Aorta (tissue), 5 donors: ENCODE results near the gene MUC2. TPM values are rescaled to one million over a fixed set of nuclear protein-coding genes. Genes with fewer than 3 reads are reported as not detected.
A peak's percentile ranks its signal among the peaks of the same experiment; 100 is the strongest.

Experiments used
- ATAC-seq: fragments of 200-7000 bp; cut with Tn5 transposase; one replicate; pipeline ENCODE4 v1.9.1; 2022; ENCODE audit warnings: moderate library complexity; ENCODE audit not compliant: low FRiP score
- DNase-seq, 2 donors: peaks; one replicate each; pipeline ENCODE4 v3.0.0-alpha.2; 2020
- H3K27ac ChIP-seq, 2 donors: one replicate each; pipeline ENCODE4 v1.5.1; 2013; ENCODE audit warnings: low read length in 2 of 2, mild to moderate bottlenecking in 2 of 2, moderate library complexity in 2 of 2, control low read depth in 1 of 2, inconsistent platforms in 1 of 2, low read depth in 1 of 2
- H3K27me3 ChIP-seq, 2 donors: one replicate each; pipeline ENCODE4 v1.6.1; 2013; ENCODE audit warnings: control low read depth in 1 of 2, low read length in 1 of 2, mild to moderate bottlenecking in 1 of 2, moderate library complexity in 1 of 2; ENCODE audit not compliant: insufficient read depth in 2 of 2, control insufficient read depth in 1 of 2
- H3K36me3 ChIP-seq, 2 donors: one replicate each; pipeline ENCODE4 v1.6.1; 2013; ENCODE audit warnings: control low read depth in 1 of 2, low read length in 1 of 2, mild to moderate bottlenecking in 1 of 2; ENCODE audit not compliant: insufficient read depth in 2 of 2, control insufficient read depth in 1 of 2
- H3K4me1 ChIP-seq, 2 donors: one replicate each; pipeline ENCODE4 v1.6.1; 2013; ENCODE audit warnings: low read length in 2 of 2, control low read depth in 1 of 2, mild to moderate bottlenecking in 1 of 2, moderate library complexity in 1 of 2; ENCODE audit not compliant: insufficient read depth in 2 of 2, control insufficient read depth in 1 of 2
- H3K4me3 ChIP-seq, 2 donors: one replicate each; pipeline ENCODE4 v1.5.1; 2013; ENCODE audit warnings: low read length in 2 of 2, control low read depth in 1 of 2, mild to moderate bottlenecking in 1 of 2
- H3K9me3 ChIP-seq: one replicate; pipeline ENCODE4 v1.6.1; 2013; ENCODE audit warnings: mild to moderate bottlenecking, low read length; ENCODE audit not compliant: control insufficient read depth
- WGBS, 2 donors: extraction: QIAGEN DNeasy Blood & Tissue Kit; methylation state at CpG; one replicate each; pipeline ENCODE4 v1.1.7; 2013; 5-methylcytosine and 5-hydroxymethylcytosine counted together
- intact Hi-C, 2 donors: fragments of 100-400 bp; cut with DNase I; formaldehyde crosslinking; loops; one replicate each; pipeline versions ENCODE4 v1.14.2 to v1.15.0; 2022
- polyA plus RNA-seq, 2 donors: library from polyadenylated mRNA; stranded (reverse); fragments of 200-250 nt; gene quantifications; one replicate each; pipeline ENCODE4 v1.2.3, GENCODE V29; 2013
- total RNA-seq, 2 donors: library from RNA; stranded (reverse); fragmentation: NEBNext Ultra II Directional; extraction: Animal tissue kit (Norgen Biotek cat#: 25700); gene quantifications; one replicate each; pipeline ENCODE4 v1.2.1, GENCODE V29; 2021
- donor health status: healthy with polysubstance abuse.
- donor health status: Bipolar disorder and iron deficiency.
- donor health status: DM: no; HTN: no; CAD: no.
- donor health status: DM: no; HTN: no; CAD: no.
- donor health status: DM: yes; HTN: yes; CAD: no.

The MUC2 gene
- total and polyA plus RNA-seq, 4 donors: 0.06 to 11.8 (median 0.09) TPM

GRCh38 chr11:1049071-1049405 is 25.6 kb upstream of the MUC2 start:
- intact Hi-C loops: loop anchor here in 1 of 2 donors (5.0 kb wide), 1 partner anchor 202 kb away; no protein-coding TSS in a partner anchor

DNA sequence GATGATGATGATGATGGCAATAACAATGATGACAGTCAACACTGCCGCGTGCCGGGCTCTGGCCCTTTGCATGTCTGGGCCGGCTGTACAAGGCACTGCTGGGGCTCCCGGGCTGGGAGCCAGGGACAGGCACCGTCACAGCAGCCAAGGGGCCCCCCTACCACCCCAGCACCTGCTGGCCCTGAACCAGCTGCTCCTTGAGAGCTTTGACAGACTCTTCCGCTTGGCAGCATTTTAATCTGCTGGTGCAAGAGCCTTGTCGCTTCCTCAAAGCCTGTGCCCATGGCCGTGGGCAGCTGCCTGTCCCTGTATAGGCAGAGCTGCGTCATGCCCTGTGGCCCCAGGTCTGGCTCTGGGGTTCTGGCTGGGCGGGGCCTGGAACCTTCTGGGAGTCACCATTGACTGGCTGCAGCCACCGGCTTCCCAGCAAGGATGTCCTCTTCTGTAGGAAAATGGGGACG is 25.2 kb upstream of the MUC2 start:
- intact Hi-C loops: loop anchor here in 1 of 2 donors (5.0 kb wide), 1 partner anchor 202 kb away; no protein-coding TSS in a partner anchor
- no peak overlapping the region for H3K27ac ChIP-seq
- no peaks in the 10 kb centered on the region for H3K4me1 ChIP-seq
- H3K27me3 ChIP-seq: no peaks in the 10 kb centered on the region
- no peaks in the 10 kb centered on the region for H3K36me3 ChIP-seq
- no peak overlapping the region for H3K4me3 ChIP-seq
- DNase-seq (peak; percentile 45 to 73), ATAC-seq (no peak)
- H3K9me3 ChIP-seq: no peaks in the 10 kb centered on the region
- WGBS, 2 donors: 69 to 74% methylated on average over 13 of the region's 13 CpGs

More at GRCh38 chr11:1049071-1049405, 25.6 kb upstream of the MUC2 start:
- Histone ChIP-seq H3K27ac (no peak overlapping the region), H3K4me1 (no peaks in the 10 kb centered on the region), H3K9me3 (no peaks in the 10 kb centered on the region), H3K4me3 (no peak overlapping the region), H3K27me3 (no peaks in the 10 kb centered on the region), H3K36me3 (no peaks in the 10 kb centered on the region)
- WGBS, 2 donors: 84 to 89% methylated on average over 6 of the region's 6 CpGs
- DNase-seq (peak in 1 of 2 donors; percentile 25), ATAC-seq (no peak)

- Histone ChIP-seq H3K27ac (no peak overlapping the region), H3K4me1 (no peaks in the 10 kb centered on the region), H3K36me3 (no peaks in the 10 kb centered on the region), H3K27me3 (no peaks in the 10 kb centered on the region), H3K4me3 (no peak overlapping the region), H3K9me3 (no peaks in the 10 kb centered on the region)
- DNase-seq (peak in 1 of 2 donors; percentile 46), ATAC-seq (peak; percentile 4)
- intact Hi-C loops: loop anchor here (2.0 to 10.0 kb wide), 3 partner anchors 125 to 203 kb away; partner anchors contain the start of gene AP2A2 (in 1 of the 2)
- 85% methylated on average over 16 to 18 of the region's 18 CpGs for WGBS, 2 donors
These were observed 24.6 kb upstream of the MUC2 start for GRCh38 chr11:1049911-1050580.

DNA sequence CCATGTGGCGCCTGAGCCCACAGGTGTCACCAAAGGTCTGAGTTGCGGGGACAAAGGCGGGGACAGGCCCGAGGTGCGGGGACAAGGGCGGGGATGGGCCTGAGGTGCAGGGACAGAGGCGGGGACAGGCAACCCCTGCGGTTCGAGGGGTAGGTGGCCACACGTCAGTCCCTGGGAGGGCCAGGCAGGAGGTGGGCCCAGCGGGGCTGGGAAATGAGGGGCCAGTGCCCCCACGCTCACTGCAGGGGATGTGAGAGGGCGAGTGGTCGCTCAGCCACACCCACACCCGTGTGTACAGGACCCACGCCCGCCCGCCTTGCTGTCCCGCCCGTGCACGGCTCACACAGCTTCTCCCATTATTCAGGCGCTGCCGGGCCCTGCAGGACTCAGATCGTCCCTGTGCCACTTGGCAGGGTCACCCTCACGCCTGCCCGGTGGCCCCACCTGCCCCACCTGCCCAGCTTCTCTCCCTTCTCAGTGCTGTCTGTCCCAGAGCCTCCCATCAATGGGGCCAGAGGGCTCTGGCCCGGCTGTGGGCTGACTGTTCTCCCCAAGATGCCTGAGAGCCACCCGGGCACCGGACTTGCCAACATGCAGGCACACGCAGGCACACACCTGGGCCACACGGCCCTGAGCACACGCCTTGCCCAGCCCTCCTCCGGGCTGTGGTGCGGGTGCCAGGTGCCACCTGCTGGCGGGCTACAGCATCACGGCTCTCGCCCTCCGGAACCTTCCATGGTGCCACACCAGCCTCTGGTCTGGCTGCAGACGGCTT is 23.9 kb upstream of the MUC2 start:
- Histone ChIP-seq H3K36me3 (no peaks in the 10 kb centered on the region), H3K9me3 (no peaks in the 10 kb centered on the region), H3K27me3 (no peaks in the 10 kb centered on the region), H3K4me3 (no peak overlapping the region), H3K4me1 (no peaks in the 10 kb centered on the region), H3K27ac (no peak overlapping the region)
- intact Hi-C loops: loop anchor here in 1 of 2 donors (2.0 to 10.0 kb wide), 2 partner anchors 126 to 202 kb away; partner anchors contain the start of gene AP2A2
- DNase-seq (peak; percentile 74 to 86), ATAC-seq (peak; percentile 63)
- WGBS, 2 donors: 44 to 45% methylated on average over 32 to 39 of the region's 39 CpGs

DNA sequence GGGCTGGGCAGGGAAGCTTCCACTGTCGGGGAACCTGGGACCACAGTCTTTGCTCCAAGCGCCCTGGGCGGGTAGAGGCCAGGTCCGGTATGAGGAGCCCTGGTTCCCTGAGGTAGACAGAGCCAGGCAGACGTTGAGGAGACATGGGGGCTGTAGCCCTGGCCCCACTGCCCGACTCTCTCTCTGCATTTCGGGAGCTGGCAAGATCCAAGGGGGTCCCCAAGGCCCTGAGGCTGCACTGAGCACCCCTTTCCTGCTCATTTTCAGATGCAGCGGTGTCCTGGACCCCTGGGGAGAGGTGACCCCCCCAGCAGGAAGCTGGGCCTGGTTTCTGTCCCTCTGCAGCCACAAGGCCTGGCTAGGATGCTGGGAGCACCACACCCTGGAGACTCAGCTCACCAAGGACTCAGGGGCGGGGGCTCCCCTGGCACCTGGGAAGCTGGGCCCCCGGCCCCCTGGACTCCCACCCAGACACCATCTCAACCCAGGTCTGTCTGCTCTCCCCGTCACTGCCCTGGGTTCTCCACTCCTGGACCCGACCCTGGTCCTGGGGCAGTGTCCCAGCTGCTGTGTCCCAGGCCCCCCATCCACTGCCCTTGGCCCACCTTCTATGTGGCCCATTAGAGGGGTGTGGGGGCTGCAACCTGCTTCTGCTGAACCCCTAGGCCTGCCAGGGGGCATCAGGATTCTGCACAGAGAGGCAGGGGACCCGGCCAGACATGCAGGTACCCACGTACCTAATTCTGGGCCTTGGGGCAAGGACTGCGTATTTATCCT is 23.1 kb upstream of the MUC2 start:
- intact Hi-C loops: loop anchor here in 1 of 2 donors (2.0 to 10.0 kb wide), 2 partner anchors 127 to 203 kb away; partner anchors contain the start of gene AP2A2
- peak; percentile 46 to 51 for DNase-seq

GRCh38 chr11:1052133-1053011 is 22.3 kb upstream of the MUC2 start:
- no peak overlapping the region for H3K27ac ChIP-seq
- intact Hi-C loops: loop anchor here in 1 of 2 donors (10.0 kb wide), 1 partner anchor 128 kb away; the partner anchor contains the start of gene AP2A2
- H3K4me3 ChIP-seq: no peak overlapping the region
- H3K27me3 ChIP-seq: no peaks in the 10 kb centered on the region
- WGBS, 2 donors: 80 to 85% methylated on average over 24 to 25 of the region's 25 CpGs
- no peaks in the 10 kb centered on the region for H3K9me3 ChIP-seq
- DNase-seq (peak; percentile 38 to 70), ATAC-seq (no peak)
- no peaks in the 10 kb centered on the region for H3K36me3 ChIP-seq
- H3K4me1 ChIP-seq: no peaks in the 10 kb centered on the region

More for the DNA sequence above, 23.1 kb upstream of the MUC2 start:
- no peaks in the 10 kb centered on the region for H3K9me3 ChIP-seq
- no peaks in the 10 kb centered on the region for H3K4me1 ChIP-seq
- ATAC-seq: no peak
- 66 to 67% methylated on average over 14 to 15 of the region's 15 CpGs for WGBS, 2 donors
- no peaks in the 10 kb centered on the region for H3K27me3 ChIP-seq
- H3K36me3 ChIP-seq: no peaks in the 10 kb centered on the region
- no peak overlapping the region for H3K4me3 ChIP-seq
- no peak overlapping the region for H3K27ac ChIP-seq

DNA sequence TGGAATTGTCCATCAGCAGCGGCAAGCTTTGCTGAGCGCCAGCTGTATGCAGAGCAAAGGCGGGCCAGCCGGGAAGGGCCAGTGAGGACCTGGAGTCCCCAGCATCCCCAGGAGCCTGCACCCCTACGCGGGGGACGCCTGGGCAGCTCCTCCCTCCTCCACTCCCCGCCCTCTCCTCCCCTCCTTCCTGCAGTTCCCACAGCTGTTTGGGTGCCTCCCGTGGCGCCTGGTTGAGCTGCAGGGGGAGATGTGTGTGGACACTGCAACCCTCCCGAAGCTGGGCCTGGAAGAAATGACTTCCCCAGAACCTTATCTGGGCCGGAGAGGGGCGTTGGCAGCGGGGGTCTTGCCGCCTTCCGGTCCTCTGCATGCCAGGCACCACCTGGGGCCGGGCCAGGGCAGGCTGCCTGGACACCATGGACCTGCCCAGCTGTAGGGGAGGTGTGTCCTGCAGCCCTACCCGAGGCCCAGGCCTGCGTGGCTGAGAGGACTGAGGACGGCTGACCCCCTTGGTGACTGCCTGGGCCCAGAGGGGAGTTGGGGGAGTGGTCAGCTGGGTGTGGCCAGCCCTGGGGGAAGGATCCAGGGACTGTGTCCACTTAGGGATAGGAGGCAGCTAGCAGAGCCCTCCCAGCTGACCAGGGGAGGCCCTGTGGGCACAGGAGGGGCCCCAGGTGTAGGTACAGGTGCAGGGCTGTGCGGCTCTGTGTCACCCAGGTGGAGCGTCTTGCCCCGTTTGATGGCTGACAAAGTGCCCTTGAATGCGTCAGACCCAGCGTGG is 21.4 kb upstream of the MUC2 start:
- Histone ChIP-seq H3K27ac (no peak overlapping the region), H3K4me1 (no peaks in the 10 kb centered on the region), H3K4me3 (no peak overlapping the region), H3K27me3 (no peaks in the 10 kb centered on the region), H3K9me3 (no peaks in the 10 kb centered on the region), H3K36me3 (no peaks in the 10 kb centered on the region)
- intact Hi-C loops: loop anchor here in 1 of 2 donors (10.0 kb wide), 1 partner anchor 129 kb away; the partner anchor contains the start of gene AP2A2
- no peak for ATAC-seq
- WGBS, 2 donors: 37 to 44% methylated on average over 23 to 25 of the region's 25 CpGs
- peak; percentile 47 to 70 for DNase-seq
